ENCODE data around the gene BBOF1.
"Not testable (repeated sequence)": the region's sequence is repeated elsewhere in the genome, so short reads cannot be mapped to it uniquely, and the experiment has no call there.

The BBOF1 gene

GRCh38 chr14:74018586-74019407 is at the start of gene BBOF1, which contains the start of gene ENTPD5:
Gene BBOF1 (plus strand): TSS chr14:74019349. CDS start chr14:74019479, 130 bp downstream.
Gene ENTPD5 (minus strand): TSS chr14:74019288. CDS start chr14:73988102, 31,186 bp downstream.
- DNase-seq, result peak; percentile 88 to 89

GRCh38 chr14:73973497-73973896 is 45.7 kb upstream of the BBOF1 start:
- no peak for DNase-seq

- no peak for DNase-seq
Measured at GRCh38 chr14:73976125-73976524, 43.0 kb upstream of the BBOF1 start.

- no peak for DNase-seq
Measured at GRCh38 chr14:73977896-73978295, 41.3 kb upstream of the BBOF1 start.

GRCh38 chr14:73988065-73988464 is 31.1 kb upstream of the BBOF1 start:
- no peak for DNase-seq

- not testable (repeated sequence) for DNase-seq
Measured at GRCh38 chr14:73988656-73989055, 30.5 kb upstream of the BBOF1 start.

GRCh38 chr14:73991092-73991491 is 28.1 kb upstream of the BBOF1 start:
- DNase-seq, result no peak

- DNase-seq, result not testable (repeated sequence)
Measured at GRCh38 chr14:73994926-73995325, 24.2 kb upstream of the BBOF1 start.

GRCh38 chr14:73995977-73996378 is 23.2 kb upstream of the BBOF1 start:
- DNase-seq, result no peak

- no peak for DNase-seq
Measured at GRCh38 chr14:73996731-73997107, 22.4 kb upstream of the BBOF1 start.

- no peak for DNase-seq
Measured at GRCh38 chr14:73997108-73997943, 21.8 kb upstream of the BBOF1 start.

GRCh38 chr14:73997944-73998447 is 21.2 kb upstream of the BBOF1 start:
- DNase-seq, result no peak

GRCh38 chr14:73998726-73999125 is 20.4 kb upstream of the BBOF1 start:
- DNase-seq, result no peak

GRCh38 chr14:74005664-74006063 is 13.5 kb upstream of the BBOF1 start:
- not testable (repeated sequence) for DNase-seq

GRCh38 chr14:74008843-74009499 is 10.2 kb upstream of the BBOF1 start:
- no peak for DNase-seq

GRCh38 chr14:74014299-74014698 is 4.8 kb upstream of the BBOF1 start:
- no peak for DNase-seq

- no peak for DNase-seq
Measured at GRCh38 chr14:74015176-74015575, 4.0 kb upstream of the BBOF1 start.

GRCh38 chr14:74015963-74016362 is 3.2 kb upstream of the BBOF1 start:
- no peak for DNase-seq

GRCh38 chr14:74018174-74018585 is 969 bp upstream of the BBOF1 start:
- DNase-seq, result peak in 1 of 2 donors; percentile 8

GRCh38 chr14:74019408-74020137 is 424 bp downstream of the BBOF1 start:
- no peak for DNase-seq

- no peak for DNase-seq
Measured at GRCh38 chr14:74022346-74022745, 3.2 kb downstream of the BBOF1 start.

- DNase-seq, result no peak
Measured at GRCh38 chr14:74029136-74029535, 10.0 kb downstream of the BBOF1 start.
